Mucosa of descending colon (tissue), 3 donors: ENCODE results near the gene ZDHHC3. TPM values are rescaled to one million over a fixed set of nuclear protein-coding genes. Genes with fewer than 3 reads are reported as not detected.

Source experiments
- ATAC-seq: fragments of 200-7000 bp; cut with Tn5 transposase; one replicate; pipeline ENCODE4 v1.9.1; 2020; ENCODE audit warnings: mild to moderate bottlenecking, moderate library complexity
- DNase-seq, 3 donors: peaks; one replicate each; pipeline ENCODE4 v3.0.0-alpha.2; 2020
- H3K36me3 ChIP-seq: fragments of 200-600 bp; one replicate; pipeline ENCODE4 v1.8.0; 2021; ENCODE audit warnings: low read depth, mild to moderate bottlenecking
- H3K4me1 ChIP-seq: fragments of 200-600 bp; one replicate; pipeline ENCODE4 v1.8.0; 2021; ENCODE audit warnings: low read depth, mild to moderate bottlenecking
- H3K4me3 ChIP-seq: fragments of 200-600 bp; one replicate; pipeline ENCODE4 v1.8.0; 2021; ENCODE audit warnings: mild to moderate bottlenecking
- H3K9me3 ChIP-seq: fragments of 200-600 bp; one replicate; pipeline ENCODE4 v1.8.0; 2021; ENCODE audit warnings: mild to moderate bottlenecking
- intact Hi-C, 2 donors: fragments of 100-400 bp; cut with DNase I in 1 of 2; cut with micrococcal nuclease in 1 of 2; formaldehyde crosslinking; loops; one replicate each; pipeline versions ENCODE4 v1.11.0 to v1.11.1; 2022; cut with DNase I, micrococcal nuclease
- long read RNA-seq, 2 donors: library from polyadenylated mRNA; unstranded; transcript quantifications; one replicate each; pipeline ENCODE4 v2.0.0, GENCODE V29; 2019 to 2021
- total RNA-seq, 3 donors: library from RNA; stranded (reverse); fragmentation: NEBNext Ultra II Directional in 2 of 3; extraction: Animal tissue kit (Norgen Biotek cat#: 25700) in 2 of 3; gene quantifications; one replicate each; pipeline versions ENCODE4 v1.2.1 to v1.2.4, GENCODE V29; 2021 to 2023
- TF ChIP-seq, protein P1 (sequence below): fragments of 200-600 bp; IDR thresholded peaks from one replicate; pipeline ENCODE4 v1.8.0; 2022; ENCODE audit warnings: antibody characterized with exemption, mild to moderate bottlenecking
- donor health status: DM: no; HTN: no; CAD: no; lungs with moderate emphysema.
- donor health status: DM: no; HTN: no; CAD: no.
- donor health status: DM: no; HTN: yes; CAD: no.

ZDHHC3 gene
- 100 to 1,000 TPM in 2 of 3 donors, 10 to 100 TPM in 1; 94.7 to 204 (median 143) TPM for total RNA-seq
- long read RNA-seq, donor 1, transcript ZDHHC3-205 (7 exons, 2,687 nt) = major isoform, 49 of 85 reads
- long read RNA-seq, donor 1, transcript ZDHHC3-201 (8 exons, 3,101 nt) = minor isoform, 5 of 85 reads
- long read RNA-seq, donor 1, partial matches to known transcripts = 7 of 85 reads
- long read RNA-seq, donor 1, other reads (novel, unspliced or antisense) = 23 of 85 reads
- long read RNA-seq, donor 2, transcript ZDHHC3-205 (7 exons, 2,687 nt) = major isoform, 50 of 73 reads
- long read RNA-seq, donor 2, transcript ZDHHC3-201 (8 exons, 3,101 nt) = minor isoform, 8 of 73 reads
- long read RNA-seq, donor 2, partial matches to known transcripts = 2 of 73 reads
- long read RNA-seq, donor 2, other reads (novel, unspliced or antisense) = 13 of 73 reads

DNA sequence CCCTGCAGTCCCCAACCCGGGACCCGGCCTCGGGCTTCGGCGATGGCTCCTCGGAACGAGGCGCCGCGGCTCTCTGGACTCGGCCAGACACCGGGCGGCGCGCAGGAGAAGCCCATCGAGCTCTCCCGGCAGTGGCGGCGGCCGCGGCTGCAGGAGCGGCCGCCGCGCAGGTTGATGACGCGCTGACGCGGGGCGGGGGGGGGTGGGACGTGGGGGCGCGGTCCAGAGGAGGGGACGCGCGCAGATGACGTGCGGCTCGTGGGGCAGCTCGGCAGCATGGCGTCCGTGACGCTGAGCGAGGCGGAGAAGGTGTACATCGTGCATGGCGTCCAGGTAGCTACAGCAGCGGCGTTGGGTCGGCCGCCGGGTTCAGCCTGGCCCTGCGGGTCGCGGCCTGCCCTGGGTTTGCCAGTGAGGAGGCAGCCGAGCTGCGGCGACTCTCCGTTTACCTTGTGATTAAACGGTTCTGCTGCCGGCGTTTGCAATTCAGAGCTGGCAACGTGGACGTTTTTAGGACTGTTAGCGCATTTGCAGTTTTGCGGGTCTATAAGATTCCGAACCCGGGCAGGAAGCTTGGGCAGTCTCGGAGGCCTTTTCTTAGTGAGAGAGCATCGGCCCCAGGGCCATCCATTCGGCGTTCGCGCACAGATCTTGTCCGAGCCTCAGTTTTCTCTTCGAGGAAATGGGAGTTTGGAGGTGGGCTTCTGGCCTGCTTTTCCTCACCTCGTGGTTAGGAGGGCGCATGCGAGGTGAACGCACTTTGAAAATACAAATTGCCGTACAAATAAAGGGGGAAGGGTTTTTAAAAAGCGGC lies at the start of gene ZDHHC3, which contains the start of gene EXOSC7:
Gene ZDHHC3 (minus strand): TSS at position 173 of the 814 bp plus-strand sequence. CDS start 16,738 bp downstream, outside the sequence.
Gene EXOSC7 (plus strand): TSS at position 243 of the 814 bp plus-strand sequence. CDS start 34 bp downstream, at position 277.
- H3K4me1 ChIP-seq = peaks cover 41% of the 10 kb centered on the region
- no peaks in the 10 kb centered on the region for H3K36me3 ChIP-seq
- ATAC-seq = peak; percentile 90
- TF ChIP-seq, protein P1, sequence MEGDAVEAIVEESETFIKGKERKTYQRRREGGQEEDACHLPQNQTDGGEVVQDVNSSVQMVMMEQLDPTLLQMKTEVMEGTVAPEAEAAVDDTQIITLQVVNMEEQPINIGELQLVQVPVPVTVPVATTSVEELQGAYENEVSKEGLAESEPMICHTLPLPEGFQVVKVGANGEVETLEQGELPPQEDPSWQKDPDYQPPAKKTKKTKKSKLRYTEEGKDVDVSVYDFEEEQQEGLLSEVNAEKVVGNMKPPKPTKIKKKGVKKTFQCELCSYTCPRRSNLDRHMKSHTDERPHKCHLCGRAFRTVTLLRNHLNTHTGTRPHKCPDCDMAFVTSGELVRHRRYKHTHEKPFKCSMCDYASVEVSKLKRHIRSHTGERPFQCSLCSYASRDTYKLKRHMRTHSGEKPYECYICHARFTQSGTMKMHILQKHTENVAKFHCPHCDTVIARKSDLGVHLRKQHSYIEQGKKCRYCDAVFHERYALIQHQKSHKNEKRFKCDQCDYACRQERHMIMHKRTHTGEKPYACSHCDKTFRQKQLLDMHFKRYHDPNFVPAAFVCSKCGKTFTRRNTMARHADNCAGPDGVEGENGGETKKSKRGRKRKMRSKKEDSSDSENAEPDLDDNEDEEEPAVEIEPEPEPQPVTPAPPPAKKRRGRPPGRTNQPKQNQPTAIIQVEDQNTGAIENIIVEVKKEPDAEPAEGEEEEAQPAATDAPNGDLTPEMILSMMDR = no peak
- intact Hi-C loops = no loop called here
- H3K9me3 ChIP-seq = no peaks in the 10 kb centered on the region
- peak; percentile 90 to 93 (median 91) for DNase-seq
- peak within 1 kb of the TSS; percentile 80 for H3K4me3 ChIP-seq

GRCh38 chr3:45024542-45025255 lies 48.7 kb upstream of the ZDHHC3 start:
- Histone ChIP-seq H3K9me3 (no peaks in the 10 kb centered on the region), H3K36me3 (no peaks in the 10 kb centered on the region), H3K4me3 (no peak overlapping the region), H3K4me1 (no peaks in the 10 kb centered on the region)
- intact Hi-C loops = no loop called here
- ATAC-seq (no peak), DNase-seq (no peak)
- TF ChIP-seq, protein P1 = no peak

GRCh38 chr3:45023675-45024074 lies 47.7 kb upstream of the ZDHHC3 start:
- TF ChIP-seq, protein P1 = no peak
- Histone ChIP-seq H3K9me3 (no peaks in the 10 kb centered on the region), H3K4me3 (no peak overlapping the region), H3K4me1 (no peaks in the 10 kb centered on the region), H3K36me3 (no peaks in the 10 kb centered on the region)
- no peak for ATAC-seq
- DNase-seq = no peak
- intact Hi-C loops = no loop called here

DNA sequence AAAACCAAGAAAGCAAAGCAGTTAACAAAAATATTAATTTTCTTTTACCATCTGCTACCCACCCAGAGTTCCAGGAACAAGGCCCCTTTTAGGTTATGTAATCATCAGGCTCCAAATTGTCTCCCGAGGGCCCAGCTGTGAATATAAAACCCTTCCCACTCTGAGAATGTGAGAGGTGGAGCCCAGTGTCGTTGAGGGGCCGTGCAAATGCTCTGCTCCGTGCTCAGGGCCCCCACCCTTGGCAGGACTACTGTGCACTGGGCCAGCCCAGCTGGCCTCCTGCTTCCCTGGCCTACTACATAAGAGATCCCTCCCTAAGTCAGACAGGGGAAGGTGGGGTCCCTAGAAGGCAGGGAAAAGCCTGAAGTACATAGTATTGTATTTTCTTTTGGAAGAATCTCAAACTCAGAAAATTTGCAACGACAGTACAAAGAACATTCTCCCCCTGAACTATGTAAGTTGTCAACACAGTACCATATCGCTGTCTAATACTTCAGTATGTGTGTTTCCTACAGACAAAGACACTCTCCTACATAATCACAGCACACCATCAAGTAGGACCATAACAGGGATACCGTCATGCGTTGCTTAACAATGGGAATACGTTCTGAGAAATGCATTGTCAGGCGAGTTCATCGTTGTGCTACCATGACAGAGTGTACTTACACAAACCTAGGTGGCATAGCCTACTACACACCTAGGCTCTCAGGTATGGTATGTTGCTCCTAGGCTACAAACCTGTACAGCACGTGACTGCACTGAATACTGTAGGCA lies 45.7 kb upstream of the ZDHHC3 start:
- TF ChIP-seq, protein P1 = no peak
- intact Hi-C loops = no loop called here
- no peaks in the 10 kb centered on the region for H3K36me3 ChIP-seq
- no peaks in the 10 kb centered on the region for H3K4me1 ChIP-seq
- H3K4me3 ChIP-seq = no peak overlapping the region
- no peak for DNase-seq
- ATAC-seq = peak; percentile 49
- no peaks in the 10 kb centered on the region for H3K9me3 ChIP-seq

- Histone ChIP-seq H3K4me1 (no peaks in the 10 kb centered on the region), H3K9me3 (no peaks in the 10 kb centered on the region), H3K36me3 (no peaks in the 10 kb centered on the region), H3K4me3 (no peak overlapping the region)
- TF ChIP-seq, protein P1 = no peak
- peak; percentile 6 for ATAC-seq
- intact Hi-C loops = no loop called here
- DNase-seq = no peak
Measured at GRCh38 chr3:45020534-45020933, 44.6 kb upstream of the ZDHHC3 start.
